Activated B cell treated with CpG ODN at 0.5 μM for 24 hours (primary cell): ENCODE measurements around the gene RBM20. TPM values are rescaled to one million over a fixed set of nuclear protein-coding genes. Genes with fewer than 3 reads are reported as not detected.

Source experiments
- ATAC-seq: fragments of 200-7000 bp; cut with Tn5 transposase; one replicate; pipeline ENCODE4 v1.10.0; 2021; ENCODE audit warnings: low read depth, mild to moderate bottlenecking, moderate library complexity
- CTCF ChIA-PET: fragments of 350-600 bp; sonication (Branson Sonifier 250); formaldehyde crosslinking; loops from one replicate; lab custom pipeline; 2021; ENCODE audit warnings: antibody characterized with exemption; lab: Charles Lee
- POLR2A ChIA-PET: fragments of 350-600 bp; sonication (Branson Sonifier 250); formaldehyde crosslinking; loops from one replicate; lab custom pipeline; 2021; ENCODE audit warnings: antibody characterized with exemption; lab: Charles Lee
- DNase-seq: peaks from one replicate; pipeline ENCODE4 v3.0.0; 2022
- H3K27ac Mint-ChIP-seq: one replicate; pipeline ENCODE4 v1.8.0; 2020; ENCODE audit warnings: mixed read lengths
- H3K27me3 Mint-ChIP-seq: one replicate; pipeline ENCODE4 v1.8.0; 2021; ENCODE audit warnings: mixed read lengths
- H3K36me3 Mint-ChIP-seq: one replicate; pipeline ENCODE4 v1.8.0; 2021; ENCODE audit warnings: low read depth, mixed read lengths
- H3K4me1 Mint-ChIP-seq: one replicate; pipeline ENCODE4 v1.8.0; 2021; ENCODE audit warnings: mixed read lengths
- H3K4me3 Mint-ChIP-seq: one replicate; pipeline ENCODE4 v1.8.0; 2020; ENCODE audit warnings: mild to moderate bottlenecking, mixed read lengths
- H3K9me3 Mint-ChIP-seq: one replicate; pipeline ENCODE4 v1.8.0; 2020; ENCODE audit warnings: mixed read lengths
- CTCF ChIP-seq: fragments of 200-600 bp; IDR thresholded peaks from one replicate; pipeline ENCODE4 v1.8.0; 2022; ENCODE audit warnings: antibody characterized with exemption, mild to moderate bottlenecking
- intact Hi-C: fragments of 100-400 bp; cut with micrococcal nuclease; formaldehyde crosslinking; loops from one replicate; pipeline ENCODE4 v1.15.1; 2024
- total RNA-seq: library from RNA; stranded (reverse); gene quantifications from 2 replicates; pipeline ENCODE4 v1.2.3, GENCODE V29; 2022

The RBM20 gene
- total RNA-seq, 1 donor from 2014 or later: 0.02 TPM

GRCh38 chr10:110794808-110795207, 150.7 kb downstream of the RBM20 start:
- Mint-ChIP-seq H3K36me3 (no peaks in the 10 kb centered on the region), H3K27ac (no peak overlapping the region), H3K4me3 (no peak overlapping the region), H3K4me1 (no peaks in the 10 kb centered on the region), H3K9me3 (no peaks in the 10 kb centered on the region), H3K27me3 (peaks cover 4% of the 10 kb centered on the region)
- TF ChIP-seq CTCF: no peak
- intact Hi-C loops: no loop called here
- CTCF ChIA-PET: interaction anchor here (0.6 to 2.3 kb wide), 3 partner anchors 8 to 48 kb away, joined by 3 to 13 read pairs (median 3); no protein-coding TSS in a partner anchor
- ATAC-seq: no peak
- DNase-seq: no peak
- POLR2A ChIA-PET: interaction anchor here (1.2 kb wide), 1 partner anchor 77 kb away, joined by 3 read pairs; the partner anchor contains the start of gene PDCD4

DNA sequence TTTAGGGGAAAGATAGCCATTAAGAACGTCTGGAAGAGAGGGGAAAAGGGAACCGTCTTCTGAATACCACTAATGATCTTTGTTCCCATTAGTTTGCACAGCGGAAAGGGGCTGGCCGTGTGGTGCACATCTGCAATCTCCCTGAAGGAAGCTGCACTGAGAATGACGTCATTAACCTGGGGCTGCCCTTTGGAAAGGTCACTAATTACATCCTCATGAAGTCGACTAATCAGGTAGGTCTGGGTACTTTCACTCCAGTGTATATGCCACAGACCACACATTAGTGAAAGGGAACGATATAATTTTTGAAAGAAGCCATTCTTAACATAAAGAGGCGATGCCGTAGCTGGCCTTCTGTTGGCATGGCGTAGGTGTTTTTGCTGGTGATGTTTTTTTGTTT, 153.3 kb downstream of the RBM20 start:
- POLR2A ChIA-PET: no interaction called here
- TF ChIP-seq CTCF: no peak
- DNase-seq: no peak
- intact Hi-C loops: no loop called here
- Mint-ChIP-seq H3K9me3 (no peaks in the 10 kb centered on the region), H3K27ac (no peak overlapping the region), H3K4me1 (peaks cover 3% of the 10 kb centered on the region), H3K4me3 (no peak overlapping the region), H3K27me3 (peaks cover 4% of the 10 kb centered on the region), H3K36me3 (no peaks in the 10 kb centered on the region)
- ATAC-seq: no peak
- CTCF ChIA-PET: no interaction called here

DNA sequence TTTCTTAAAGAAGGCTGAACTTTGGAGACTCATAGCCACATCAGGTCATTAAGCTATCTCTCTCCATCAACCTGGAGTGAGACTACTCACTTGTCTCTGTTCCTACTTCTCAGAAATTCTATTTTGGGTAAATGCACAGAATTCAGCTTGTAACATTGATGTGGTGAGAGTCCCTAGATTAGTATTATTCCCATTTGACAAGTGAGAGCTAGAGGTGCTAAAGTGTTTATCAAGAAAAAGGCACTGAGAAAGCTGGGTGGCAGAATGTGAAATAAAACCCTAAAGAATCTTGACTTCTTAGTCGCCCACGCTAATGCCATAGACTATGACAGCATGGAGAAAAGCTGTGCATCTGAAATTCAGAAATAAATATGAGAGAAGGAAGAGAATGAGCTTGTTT, 154.2 kb downstream of the RBM20 start:
- Mint-ChIP-seq H3K9me3 (no peaks in the 10 kb centered on the region), H3K4me3 (no peak overlapping the region), H3K27ac (no peak overlapping the region), H3K4me1 (peaks cover 13% of the 10 kb centered on the region), H3K27me3 (peaks cover 4% of the 10 kb centered on the region), H3K36me3 (no peaks in the 10 kb centered on the region)
- intact Hi-C loops: no loop called here
- TF ChIP-seq CTCF: no peak
- POLR2A ChIA-PET: no interaction called here
- DNase-seq (no peak), ATAC-seq (no peak)
- CTCF ChIA-PET: no interaction called here

- Mint-ChIP-seq H3K4me1 (peaks cover 26% of the 10 kb centered on the region), H3K36me3 (no peaks in the 10 kb centered on the region), H3K27me3 (no peaks in the 10 kb centered on the region), H3K9me3 (no peaks in the 10 kb centered on the region), H3K4me3 (no peak overlapping the region), H3K27ac (no peak overlapping the region)
- CTCF ChIA-PET: interaction anchor here (1.1 to 4.2 kb wide), 9 partner anchors 8 to 92 kb away, joined by 3 to 131 read pairs (median 12); no protein-coding TSS in a partner anchor
- ATAC-seq: no peak
- POLR2A ChIA-PET: interaction anchor here (0.8 to 2.7 kb wide), 5 partner anchors 10 to 117 kb away, joined by 3 to 22 read pairs (median 5); partner anchors contain the start of genes BBIP1 and SHOC2
- DNase-seq: no peak
- TF ChIP-seq CTCF: no peak
- intact Hi-C loops: loop anchor here (5.0 to 10.0 kb wide), 2 partner anchors 190 to 213 kb away; no protein-coding TSS in a partner anchor
Measured at GRCh38 chr10:110802090-110802489, 158.0 kb downstream of the RBM20 start.

- Mint-ChIP-seq H3K27me3 (no peaks in the 10 kb centered on the region), H3K9me3 (no peaks in the 10 kb centered on the region), H3K4me3 (no peak overlapping the region), H3K36me3 (no peaks in the 10 kb centered on the region), H3K27ac (peak overlapping the region; percentile 15), H3K4me1 (peaks cover 26% of the 10 kb centered on the region)
- ChIA-PET CTCF (interaction anchor here (1.0 to 4.2 kb wide), 15 partner anchors 9 to 91 kb away, joined by 3 to 131 read pairs (median 10); partner anchors contain the start of gene PDCD4), POLR2A (interaction anchor here (0.7 to 2.9 kb wide), 10 partner anchors 10 to 116 kb away, joined by 3 to 22 read pairs (median 4); partner anchors contain the start of genes BBIP1, PDCD4 and SHOC2)
- no peak for DNase-seq
- peak; percentile 38 for ATAC-seq
- intact Hi-C loops: loop anchor here (1.0 to 10.0 kb wide), 3 partner anchors 116 to 212 kb away; no protein-coding TSS in a partner anchor
- no peak for TF ChIP-seq CTCF
Measured at GRCh38 chr10:110802551-110803238, 158.6 kb downstream of the RBM20 start.
